ENCODE measurements around the gene CDH23. TPM values are rescaled to one million over a fixed set of nuclear protein-coding genes. Genes with fewer than 3 reads are reported as not detected.
A peak's percentile ranks its signal among the peaks of the same experiment; 100 is the strongest.

CDH23 gene
- total RNA-seq, 1 donor from 2014 or later = under 0.01 TPM

DNA sequence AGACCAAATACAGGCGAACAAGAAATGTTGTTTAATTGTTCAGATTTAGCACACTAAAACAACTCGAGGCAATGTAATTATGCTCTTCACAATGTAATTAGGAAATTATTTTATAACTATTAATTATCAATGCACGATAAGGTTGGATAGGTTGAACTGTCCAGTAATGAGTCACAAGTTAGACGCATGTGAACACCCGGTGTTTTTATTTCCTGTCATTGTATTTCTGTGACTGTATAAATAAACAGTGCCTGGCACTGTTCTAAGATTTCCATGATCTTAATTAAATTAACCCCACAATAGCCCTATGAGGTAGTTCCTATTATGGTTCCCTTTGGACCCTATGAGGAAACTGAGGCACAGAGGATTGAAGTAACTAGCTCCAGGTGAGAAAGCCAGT lies 296.7 kb downstream of the CDH23 start:
- DNase-seq = peak; percentile 90

DNA sequence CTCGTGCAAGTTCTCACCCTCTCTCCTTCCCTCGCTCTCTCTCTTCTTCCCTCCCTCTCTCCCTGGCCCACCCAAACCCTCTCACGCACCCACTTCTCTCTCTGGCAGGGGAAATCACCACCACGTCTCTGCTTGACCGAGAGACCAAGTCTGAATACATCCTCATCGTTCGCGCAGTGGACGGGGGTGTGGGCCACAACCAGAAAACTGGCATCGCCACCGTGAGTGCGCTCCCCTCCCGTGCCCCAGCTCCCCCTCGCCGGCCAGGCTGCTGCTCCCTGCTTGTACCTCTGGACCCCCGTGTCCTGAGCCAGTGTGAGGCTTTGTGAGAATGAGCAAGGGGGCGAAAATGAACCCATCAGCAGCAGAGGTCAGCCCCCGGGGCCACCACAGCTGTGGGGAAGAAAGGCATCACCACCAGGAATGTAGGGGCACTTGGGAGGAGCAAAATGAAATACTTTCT lies 297.4 kb downstream of the CDH23 start:
- peak; percentile 14 for DNase-seq

DNA sequence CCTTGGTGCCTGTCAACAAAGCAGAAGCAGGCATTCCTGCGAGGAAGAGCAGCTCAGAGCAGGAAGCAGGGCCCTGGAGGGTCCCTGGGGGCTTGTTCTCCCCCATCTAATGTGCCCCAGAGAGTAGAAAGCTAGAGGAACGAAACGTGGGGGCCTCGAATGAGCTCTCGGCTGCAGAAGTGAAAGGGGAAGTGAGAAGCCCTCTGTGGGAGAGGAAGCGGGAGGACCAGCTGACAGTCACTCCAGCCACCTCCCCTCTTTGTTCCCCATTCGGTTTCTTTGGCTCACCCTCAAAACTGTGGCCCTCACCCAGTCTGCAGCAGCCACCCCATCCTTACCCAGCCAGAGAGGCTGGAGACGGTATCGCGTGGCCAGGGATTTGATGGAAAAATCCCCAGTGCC lies 297.8 kb downstream of the CDH23 start:
- DNase-seq = peak; percentile 24

DNA sequence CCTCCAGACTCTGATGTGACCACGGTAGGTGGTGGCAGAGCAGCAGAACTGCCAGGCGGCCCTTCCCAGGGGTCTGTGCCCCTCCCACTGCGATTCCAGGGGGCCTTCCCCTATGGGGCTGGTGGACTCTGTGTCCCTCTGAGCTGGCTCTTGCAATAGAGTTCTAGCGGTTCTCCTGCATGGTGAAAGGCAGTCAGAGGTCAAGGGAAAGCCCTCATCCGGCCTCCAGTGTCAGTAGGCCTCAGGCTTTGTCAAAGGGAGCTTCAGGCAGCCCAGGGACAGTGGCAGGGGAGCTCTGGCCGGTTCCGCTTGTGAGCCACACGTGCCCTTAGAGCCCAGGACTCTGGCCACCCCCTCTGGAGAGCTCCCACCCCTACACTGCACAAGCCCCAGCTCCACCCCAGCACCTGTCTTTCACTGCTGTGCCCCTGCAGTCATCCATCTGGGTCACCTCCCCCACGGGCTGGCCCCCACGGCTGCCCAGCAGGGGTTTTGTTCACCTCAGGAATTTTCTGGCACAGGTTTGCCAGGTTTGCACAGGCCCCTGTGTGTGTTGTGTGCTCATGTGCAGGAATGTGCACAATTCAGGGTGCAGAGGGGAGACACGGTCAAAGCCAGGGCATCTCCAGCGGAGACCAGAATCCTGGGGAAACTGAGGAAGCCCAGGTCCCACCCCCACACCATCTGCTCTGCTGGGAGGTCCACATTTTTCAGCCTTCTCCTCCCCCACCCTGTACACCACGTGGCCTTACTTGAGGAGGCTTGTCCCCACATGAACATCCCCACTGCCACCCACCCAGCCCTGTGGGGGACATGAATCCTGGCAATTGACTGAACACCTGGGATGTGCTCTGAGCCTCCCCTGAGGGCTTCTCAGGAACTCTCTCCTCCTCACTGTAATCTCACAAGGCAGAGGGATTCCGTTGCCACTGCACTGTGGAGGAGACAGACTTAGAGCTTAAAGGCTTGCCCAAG lies 299.1 kb downstream of the CDH23 start:
- no peak for DNase-seq

GRCh38 chr10:71696628-71697326 lies 300.1 kb downstream of the CDH23 start:
- peak; percentile 63 for DNase-seq

- no peak for DNase-seq
Measured at GRCh38 chr10:71697938-71698709, 301.4 kb downstream of the CDH23 start.

- DNase-seq = no peak
Measured at GRCh38 chr10:71698737-71699136, 302.0 kb downstream of the CDH23 start.

GRCh38 chr10:71700731-71701368 lies 304.1 kb downstream of the CDH23 start:
- no peak for DNase-seq

DNA sequence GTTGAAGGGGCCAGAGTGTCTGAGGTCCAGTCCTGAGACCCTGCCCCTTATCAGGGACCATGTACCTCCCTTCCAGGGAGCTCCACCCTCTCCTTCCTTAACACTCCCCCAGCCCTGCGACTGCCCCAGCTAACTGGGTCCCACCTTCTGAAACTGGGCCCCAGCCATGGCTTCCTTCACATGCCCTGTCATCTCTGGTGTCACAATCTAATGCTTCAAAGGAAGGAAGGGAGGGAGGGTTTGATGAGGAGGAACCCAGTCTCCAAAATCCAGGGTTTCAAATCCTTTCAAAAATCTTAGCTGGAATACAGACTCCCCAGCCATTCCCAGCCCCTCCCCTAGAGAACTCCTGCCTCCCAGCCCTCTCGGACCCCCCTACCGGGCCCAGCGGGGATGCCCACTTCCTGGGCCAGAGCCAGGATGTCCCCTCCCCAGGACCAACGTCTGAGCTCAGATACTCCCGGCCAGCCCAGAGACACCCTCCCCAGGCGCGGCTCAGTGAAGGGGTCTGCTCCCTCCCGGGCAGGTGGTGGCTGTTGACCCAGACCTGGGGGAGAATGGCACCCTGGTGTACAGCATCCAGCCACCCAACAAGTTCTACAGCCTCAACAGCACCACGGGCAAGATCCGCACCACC lies 304.9 kb downstream of the CDH23 start:
- DNase-seq = no peak

DNA sequence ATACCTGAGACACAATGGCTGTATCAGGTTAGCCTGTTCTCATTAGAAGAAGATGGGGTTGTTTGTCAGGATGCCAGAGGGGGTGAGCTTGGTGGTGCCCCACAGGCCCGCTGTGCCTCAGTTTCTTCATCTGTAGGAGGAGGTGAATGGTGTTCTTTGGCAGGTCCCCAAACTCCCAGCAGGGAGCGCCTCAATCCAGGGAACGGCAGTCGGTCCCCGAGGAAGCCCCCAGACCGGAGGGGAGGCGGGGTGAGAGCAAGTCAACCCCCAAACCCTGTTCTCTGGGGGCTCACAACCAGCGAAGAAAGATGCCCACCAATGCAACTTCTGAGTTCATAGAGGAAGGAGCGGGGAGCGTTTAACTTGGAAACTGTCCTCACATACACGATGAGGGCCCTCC lies 306.9 kb downstream of the CDH23 start:
- no peak for DNase-seq

DNA sequence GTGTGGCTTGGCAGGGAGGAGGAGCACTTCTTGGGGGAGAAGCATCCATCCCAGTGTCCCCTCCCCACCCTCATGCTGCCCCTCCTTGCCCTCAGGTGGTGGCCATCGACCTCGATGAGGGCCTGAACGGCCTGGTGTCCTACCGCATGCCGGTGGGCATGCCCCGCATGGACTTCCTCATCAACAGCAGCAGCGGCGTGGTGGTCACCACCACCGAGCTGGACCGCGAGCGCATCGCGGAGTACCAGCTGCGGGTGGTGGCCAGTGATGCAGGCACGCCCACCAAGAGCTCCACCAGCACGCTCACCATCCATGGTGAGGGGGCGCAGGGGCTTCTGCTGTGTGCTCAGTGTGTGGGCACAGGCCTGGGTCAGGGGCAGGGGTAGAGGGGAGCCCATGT lies 308.1 kb downstream of the CDH23 start:
- no peak for DNase-seq

- no peak for DNase-seq
Measured at GRCh38 chr10:71705582-71705981, 308.9 kb downstream of the CDH23 start.

DNA sequence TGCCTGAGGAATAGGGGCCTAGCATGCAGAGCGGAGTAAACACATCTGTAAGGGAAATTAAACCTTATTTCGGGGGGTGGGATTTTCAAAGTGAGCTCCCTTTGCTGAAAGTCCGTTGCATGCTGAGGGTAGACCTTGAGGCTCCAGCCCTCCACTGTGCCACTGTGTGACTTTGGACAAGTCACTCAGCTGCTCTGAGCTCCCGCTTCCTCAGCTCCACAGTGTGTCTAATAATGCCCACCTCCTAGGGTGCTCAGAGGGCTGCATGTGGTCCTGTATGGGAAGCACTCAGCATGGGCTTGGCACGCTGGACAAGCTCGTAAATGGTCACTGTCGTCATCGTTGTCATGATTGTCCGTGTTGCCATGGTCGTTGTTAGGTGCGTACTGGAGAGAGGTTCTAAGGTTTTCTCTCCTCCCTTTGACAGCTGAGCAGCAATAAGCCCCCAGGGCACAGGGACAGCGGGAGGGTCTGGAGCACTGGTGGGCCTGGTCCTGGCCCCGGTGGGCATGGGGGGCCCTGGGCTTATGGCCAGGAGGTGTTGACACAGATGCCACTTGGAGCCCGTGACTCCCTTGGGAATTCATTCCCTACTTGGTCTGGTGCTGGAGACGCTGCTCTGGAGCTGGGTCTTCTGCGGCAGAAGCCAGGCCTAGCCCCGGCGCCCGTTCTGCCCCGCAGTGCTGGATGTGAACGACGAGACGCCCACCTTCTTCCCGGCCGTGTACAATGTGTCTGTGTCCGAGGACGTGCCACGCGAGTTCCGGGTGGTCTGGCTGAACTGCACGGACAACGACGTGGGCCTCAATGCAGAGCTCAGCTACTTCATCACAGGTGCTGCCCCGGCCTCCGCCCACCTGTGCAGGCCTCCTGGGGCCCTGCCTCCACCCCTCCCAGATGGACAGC lies 309.7 kb downstream of the CDH23 start:
- DNase-seq = no peak

- DNase-seq = no peak
Measured at GRCh38 chr10:71707240-71707789, 310.6 kb downstream of the CDH23 start.

DNA sequence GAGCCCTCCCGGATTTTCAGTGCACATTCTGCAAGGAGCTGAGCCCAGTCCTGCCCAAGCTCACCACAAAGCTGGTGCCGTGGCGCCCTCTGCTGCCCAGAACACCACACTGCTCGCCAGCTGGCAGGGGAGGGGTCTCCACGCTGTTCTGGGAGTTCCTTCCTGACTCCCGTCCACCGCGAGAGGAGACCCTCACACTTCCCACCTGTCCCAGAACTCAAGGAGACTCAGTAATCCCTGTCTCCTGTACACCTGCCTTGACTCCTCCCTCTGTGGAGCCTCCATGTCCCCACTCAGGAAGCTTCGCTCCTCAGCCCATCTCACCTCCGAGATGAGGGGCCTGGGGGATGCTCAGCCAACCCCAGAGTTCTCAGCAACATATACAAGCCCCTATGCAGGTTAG lies 311.6 kb downstream of the CDH23 start:
- peak; percentile 68 for DNase-seq

DNA sequence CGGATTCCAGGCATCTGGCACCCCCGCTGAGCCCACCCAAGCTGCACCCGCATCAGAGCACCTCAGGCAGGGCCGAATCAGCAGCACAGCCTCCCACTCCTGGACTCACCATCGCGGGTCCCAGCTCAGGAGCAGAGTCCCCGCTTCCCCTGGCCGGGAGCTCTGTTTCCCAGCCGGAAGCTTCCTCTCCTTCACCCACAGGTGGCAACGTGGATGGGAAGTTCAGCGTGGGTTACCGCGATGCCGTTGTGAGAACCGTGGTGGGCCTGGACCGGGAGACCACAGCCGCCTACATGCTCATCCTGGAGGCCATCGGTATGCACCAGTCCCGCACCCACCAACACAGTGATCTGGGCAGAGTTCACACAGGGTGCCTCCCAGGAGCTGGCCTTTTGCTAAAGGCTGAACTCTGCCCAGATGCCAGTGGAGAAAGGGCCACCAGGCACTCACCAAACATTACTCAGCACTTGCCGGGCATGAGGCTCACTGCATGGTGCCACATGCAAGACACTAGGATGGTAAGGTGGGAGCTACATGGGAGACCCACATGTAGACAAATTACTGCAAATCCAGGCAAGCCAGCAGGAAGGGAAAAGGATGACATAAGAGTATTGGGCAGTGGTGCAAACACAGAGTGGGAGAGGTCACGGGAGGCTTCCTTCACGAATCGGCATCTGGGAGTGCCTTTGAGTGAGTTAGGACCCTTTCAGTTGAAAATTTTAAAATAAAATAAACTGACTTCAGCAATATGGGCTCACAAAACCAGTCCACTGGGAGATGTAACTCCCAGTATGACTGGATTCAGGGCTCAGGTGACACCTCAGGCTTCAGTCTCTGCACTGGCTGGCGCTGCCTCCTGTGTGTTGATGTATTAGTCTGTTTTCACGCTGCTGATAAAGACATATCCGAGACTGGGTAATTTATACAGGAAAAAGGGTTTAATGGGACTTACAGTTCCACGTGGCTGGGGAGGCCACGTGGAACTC lies 312.5 kb downstream of the CDH23 start:
- DNase-seq = no peak

DNA sequence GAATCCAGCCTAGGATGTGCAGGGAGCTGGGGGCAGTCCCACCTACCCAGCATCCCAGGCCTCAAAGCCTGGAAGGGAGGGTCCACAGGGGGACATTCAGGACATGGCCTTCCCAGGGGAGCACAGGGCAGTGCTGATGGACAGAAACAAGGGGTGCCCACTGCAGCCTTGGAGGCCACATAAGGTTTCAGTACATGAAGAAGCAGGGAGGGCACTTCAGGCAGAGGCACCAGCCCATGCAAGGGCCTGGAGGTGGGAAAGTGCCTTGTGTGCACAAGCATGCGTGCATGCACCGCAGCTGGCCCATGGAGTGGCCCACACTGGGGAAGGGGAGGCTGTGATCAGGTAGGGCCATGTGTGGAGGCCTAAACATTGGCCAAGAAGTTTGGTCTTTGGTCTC lies 313.8 kb downstream of the CDH23 start:
- DNase-seq = no peak

DNA sequence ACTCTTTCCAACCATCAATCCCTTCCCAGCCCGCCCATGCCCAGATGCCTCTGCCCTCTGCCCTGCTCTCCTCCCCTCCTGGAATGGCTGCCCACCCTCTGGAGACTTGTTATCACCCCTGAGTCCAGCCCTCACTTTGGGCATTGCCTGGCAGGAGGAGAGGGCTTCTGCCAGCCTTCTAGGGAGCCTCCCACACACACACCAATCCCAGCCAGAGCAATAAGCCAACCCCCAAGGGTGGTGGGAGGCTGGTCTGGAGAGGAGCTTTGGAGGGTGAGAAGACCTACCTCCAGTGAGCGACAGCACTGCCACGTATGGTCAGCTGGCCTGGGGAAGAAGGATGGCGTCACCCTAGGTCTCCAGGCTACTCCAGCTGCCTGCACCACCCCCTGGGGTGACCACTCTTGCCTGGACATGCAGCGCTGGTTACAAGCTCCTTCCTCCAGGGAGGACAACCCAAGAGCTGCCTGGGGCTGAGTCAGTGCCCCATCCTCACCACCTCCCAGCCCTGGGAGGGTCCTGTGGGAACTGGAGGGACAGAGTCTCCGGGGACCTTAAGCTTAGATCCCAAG lies 314.4 kb downstream of the CDH23 start:
- no peak for DNase-seq

GRCh38 chr10:71712170-71712569 lies 315.4 kb downstream of the CDH23 start:
- DNase-seq = no peak
